OCI-LY3 (cell line): Measurements from ENCODE around the gene MROH9.

Source experiments
- H2AFZ ChIP-seq: fragments of 200-600, 300-600 bp; shearing (Covaris generic); 2 replicates; pipeline ENCODE4 v1.6.0; 2014; ENCODE audit warnings: antibody characterized with exemption, low read depth, low read length
- H3K27ac ChIP-seq: fragments of 200-600, 300-600 bp; sonication (generic); 2 replicates; pipeline ENCODE4 v1.5.1; 2014; ENCODE audit warnings: mild to moderate bottlenecking, low read length, moderate library complexity, mixed read lengths
- H3K27me3 ChIP-seq: fragments of 200-600, 300-600 bp; sonication (generic); 2 replicates; pipeline ENCODE4 v1.6.1; 2014; ENCODE audit warnings: low read depth, low read length, mixed read lengths
- H3K36me3 ChIP-seq: fragments of 200-600, 300-600 bp; sonication (generic); replicated peaks from 2 replicates; pipeline ENCODE3; 2014; ENCODE audit warnings: low read depth, low read length, mixed read lengths
- H3K4me1 ChIP-seq: fragments of 300-600, 200-600 bp; sonication (generic); 2 replicates; pipeline ENCODE4 v1.6.1; 2014; ENCODE audit warnings: low read length, mixed read lengths
- H3K4me2 ChIP-seq: fragments of 200-600, 300-600 bp; sonication (generic); 2 replicates; pipeline ENCODE4 v1.6.1; 2014; ENCODE audit warnings: low read length, mixed read lengths
- H3K4me3 ChIP-seq: fragments of 300-600, 200-600 bp; sonication (generic); 2 replicates; pipeline ENCODE4 v1.5.1; 2014; ENCODE audit warnings: antibody characterized with exemption, mild to moderate bottlenecking, low read length, moderate library complexity
- H3K79me2 ChIP-seq: fragments of 300-600, 200-600 bp; shearing (Covaris generic); 2 replicates; pipeline ENCODE4 v1.6.1; 2014; ENCODE audit warnings: mild to moderate bottlenecking, low read length, mixed read lengths
- H3K9ac ChIP-seq: fragments of 300-600, 200-600 bp; shearing (Covaris generic); 2 replicates; pipeline ENCODE4 v1.6.0; 2014; ENCODE audit warnings: mild to moderate bottlenecking, low read length, moderate library complexity
- H3K9me3 ChIP-seq: fragments of 200-600, 300-600 bp; shearing (Covaris generic); 2 replicates; pipeline ENCODE4 v1.6.1; 2014; ENCODE audit warnings: low read length, mixed read lengths; ENCODE audit not compliant: insufficient read depth
- H4K20me1 ChIP-seq: fragments of 200-600, 300-600 bp; sonication (generic); 2 replicates; pipeline ENCODE4 v1.6.1; 2016; ENCODE audit warnings: low read length, mixed read lengths; ENCODE audit not compliant: insufficient read depth
- EZH2phosphoT487 ChIP-seq: fragments of 200-600 bp; shearing (Covaris generic); IDR thresholded peaks from 2 replicates; pipeline ENCODE4 v1.6.1; 2018; ENCODE audit warnings: antibody characterized with exemption, mixed run types, low read depth
- TF ChIP-seq, protein P1 (sequence below): fragments of 200-600, 300-600 bp; sonication (generic); IDR thresholded peaks from 2 replicates; pipeline ENCODE4 v1.5.1; 2014; ENCODE audit warnings: antibody characterized with exemption, low read length, low read depth

MROH9 gene

GRCh38 chr1:171055966-171056643 is 120.8 kb downstream of the MROH9 start:
- H2AFZ ChIP-seq, result no peak overlapping the region
- H3K79me2 ChIP-seq, result no peaks in the 10 kb centered on the region
- no peak overlapping the region for H3K27ac ChIP-seq
- H3K4me2 ChIP-seq, result no peak overlapping the region
- no peak overlapping the region for H3K4me3 ChIP-seq
- H3K27me3 ChIP-seq, result no peaks in the 10 kb centered on the region
- H3K36me3 ChIP-seq, result peaks cover 3% of the 10 kb centered on the region
- H4K20me1 ChIP-seq, result no peaks in the 10 kb centered on the region
- no peak overlapping the region for H3K9ac ChIP-seq
- H3K9me3 ChIP-seq, result no peaks in the 10 kb centered on the region
- no peak for TF ChIP-seq EZH2phosphoT487
- TF ChIP-seq, protein P1, sequence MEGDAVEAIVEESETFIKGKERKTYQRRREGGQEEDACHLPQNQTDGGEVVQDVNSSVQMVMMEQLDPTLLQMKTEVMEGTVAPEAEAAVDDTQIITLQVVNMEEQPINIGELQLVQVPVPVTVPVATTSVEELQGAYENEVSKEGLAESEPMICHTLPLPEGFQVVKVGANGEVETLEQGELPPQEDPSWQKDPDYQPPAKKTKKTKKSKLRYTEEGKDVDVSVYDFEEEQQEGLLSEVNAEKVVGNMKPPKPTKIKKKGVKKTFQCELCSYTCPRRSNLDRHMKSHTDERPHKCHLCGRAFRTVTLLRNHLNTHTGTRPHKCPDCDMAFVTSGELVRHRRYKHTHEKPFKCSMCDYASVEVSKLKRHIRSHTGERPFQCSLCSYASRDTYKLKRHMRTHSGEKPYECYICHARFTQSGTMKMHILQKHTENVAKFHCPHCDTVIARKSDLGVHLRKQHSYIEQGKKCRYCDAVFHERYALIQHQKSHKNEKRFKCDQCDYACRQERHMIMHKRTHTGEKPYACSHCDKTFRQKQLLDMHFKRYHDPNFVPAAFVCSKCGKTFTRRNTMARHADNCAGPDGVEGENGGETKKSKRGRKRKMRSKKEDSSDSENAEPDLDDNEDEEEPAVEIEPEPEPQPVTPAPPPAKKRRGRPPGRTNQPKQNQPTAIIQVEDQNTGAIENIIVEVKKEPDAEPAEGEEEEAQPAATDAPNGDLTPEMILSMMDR, result no peak
- no peaks in the 10 kb centered on the region for H3K4me1 ChIP-seq

GRCh38 chr1:171061425-171062143 is 126.2 kb downstream of the MROH9 start:
- Histone ChIP-seq H4K20me1 (no peaks in the 10 kb centered on the region), H3K4me3 (no peak overlapping the region), H3K36me3 (no peaks in the 10 kb centered on the region), H3K27ac (no peak overlapping the region), H3K4me2 (no peak overlapping the region), H3K9me3 (no peaks in the 10 kb centered on the region), H3K79me2 (no peaks in the 10 kb centered on the region), H3K9ac (no peak overlapping the region), H2AFZ (no peak overlapping the region), H3K4me1 (no peaks in the 10 kb centered on the region), H3K27me3 (no peaks in the 10 kb centered on the region)
- TF ChIP-seq EZH2phosphoT487, result no peak
- TF ChIP-seq, protein P1, result no peak

DNA sequence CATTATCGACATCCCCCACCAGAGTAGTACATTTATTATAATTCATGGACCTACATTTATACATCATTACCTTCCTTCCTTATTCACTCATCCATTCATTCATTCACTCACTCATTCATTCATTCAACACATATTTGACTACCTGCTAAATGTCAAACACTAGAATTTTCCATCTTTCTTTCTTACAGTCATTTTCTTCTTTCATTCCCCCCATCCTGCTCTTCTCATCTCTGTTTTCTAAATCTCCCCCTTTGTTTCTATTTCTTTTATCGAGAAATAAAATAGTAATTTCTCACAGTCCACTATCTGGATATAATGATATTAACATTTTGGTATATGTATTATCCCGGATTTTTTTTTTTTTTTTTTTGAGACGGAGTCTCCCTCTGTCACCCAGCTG is 127.6 kb downstream of the MROH9 start:
- no peaks in the 10 kb centered on the region for H3K27me3 ChIP-seq
- TF ChIP-seq EZH2phosphoT487, result no peak
- TF ChIP-seq, protein P1, result no peak

DNA sequence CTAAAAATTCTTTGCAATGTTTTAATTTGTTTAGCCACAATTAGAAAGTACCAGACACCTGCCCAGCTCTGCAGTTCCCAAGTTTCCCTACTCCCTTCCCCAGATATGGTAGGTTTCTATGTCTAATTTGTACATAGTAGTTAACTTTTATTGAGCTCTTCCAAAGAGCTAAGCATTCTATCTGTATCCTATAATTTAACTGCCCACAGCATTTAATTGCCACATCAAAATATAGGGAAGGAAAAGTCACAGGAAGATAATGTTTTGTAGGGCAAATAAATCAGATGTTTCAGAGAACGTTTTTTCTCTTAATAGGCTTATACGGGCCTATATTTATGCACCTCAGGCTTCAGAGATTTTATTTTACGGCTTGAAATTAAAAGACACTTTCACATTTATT is 139.7 kb downstream of the MROH9 start:
- Histone ChIP-seq H3K4me1 (no peaks in the 10 kb centered on the region), H3K9ac (no peak overlapping the region)

More for the DNA sequence above, 127.6 kb downstream of the MROH9 start:
- Histone ChIP-seq H3K27ac (no peak overlapping the region), H3K36me3 (no peaks in the 10 kb centered on the region), H3K4me3 (no peak overlapping the region), H4K20me1 (no peaks in the 10 kb centered on the region), H3K79me2 (no peaks in the 10 kb centered on the region), H2AFZ (no peak overlapping the region), H3K4me2 (no peak overlapping the region), H3K9me3 (no peaks in the 10 kb centered on the region), H3K9ac (no peak overlapping the region), H3K4me1 (no peaks in the 10 kb centered on the region)

More for the DNA sequence above, 139.7 kb downstream of the MROH9 start:
- Histone ChIP-seq H2AFZ (no peak overlapping the region), H3K4me3 (no peak overlapping the region), H4K20me1 (no peaks in the 10 kb centered on the region), H3K36me3 (no peaks in the 10 kb centered on the region), H3K27ac (no peak overlapping the region), H3K27me3 (no peaks in the 10 kb centered on the region), H3K4me2 (no peak overlapping the region), H3K9me3 (no peaks in the 10 kb centered on the region), H3K79me2 (no peaks in the 10 kb centered on the region)
- TF ChIP-seq EZH2phosphoT487, result no peak
- TF ChIP-seq, protein P1, result no peak
